GM12864 (cell line): ENCODE measurements around the gene PANX3.
"Not testable (repeated sequence)": the region's sequence is repeated elsewhere in the genome, so short reads cannot be mapped to it uniquely, and the experiment has no call there.

Source experiments
- DNase-seq: peaks from one replicate; pipeline ENCODE4 v3.0.0-alpha.2; 2011; ENCODE audit warnings: low read depth
- H3K4me3 ChIP-seq: 2 replicates; pipeline ENCODE4 v1.5.1; 2011; ENCODE audit warnings: mild to moderate bottlenecking, low read depth, low read length, control low read depth
- TF ChIP-seq, protein P1 (sequence below): IDR thresholded peaks from 2 replicates; pipeline ENCODE4 v1.5.1; 2011; ENCODE audit warnings: low read depth, mild to moderate bottlenecking, moderate library complexity, low read length, control low read depth, inconsistent platforms; ENCODE audit errors: missing control alignments

The PANX3 gene

DNA sequence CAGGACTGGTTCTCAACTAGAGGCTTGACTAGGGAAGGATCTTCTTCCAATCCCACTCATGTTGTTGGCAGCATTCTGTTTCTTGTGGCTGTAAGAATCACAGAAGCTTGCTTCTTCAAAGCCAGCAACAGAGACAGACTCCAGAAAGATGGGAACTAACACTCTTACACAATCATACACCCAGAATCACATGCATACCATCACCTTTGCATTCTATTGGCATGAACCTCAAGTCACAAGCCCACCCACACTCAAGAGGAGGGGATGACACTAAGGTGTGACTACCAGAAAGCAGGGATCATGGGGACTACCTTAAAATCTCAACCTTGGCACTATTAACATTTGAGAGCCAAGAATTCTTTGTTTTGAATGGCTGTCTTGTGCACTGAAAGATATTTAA, 13.6 kb upstream of the PANX3 start:
- no peak for DNase-seq
- TF ChIP-seq, protein P1, sequence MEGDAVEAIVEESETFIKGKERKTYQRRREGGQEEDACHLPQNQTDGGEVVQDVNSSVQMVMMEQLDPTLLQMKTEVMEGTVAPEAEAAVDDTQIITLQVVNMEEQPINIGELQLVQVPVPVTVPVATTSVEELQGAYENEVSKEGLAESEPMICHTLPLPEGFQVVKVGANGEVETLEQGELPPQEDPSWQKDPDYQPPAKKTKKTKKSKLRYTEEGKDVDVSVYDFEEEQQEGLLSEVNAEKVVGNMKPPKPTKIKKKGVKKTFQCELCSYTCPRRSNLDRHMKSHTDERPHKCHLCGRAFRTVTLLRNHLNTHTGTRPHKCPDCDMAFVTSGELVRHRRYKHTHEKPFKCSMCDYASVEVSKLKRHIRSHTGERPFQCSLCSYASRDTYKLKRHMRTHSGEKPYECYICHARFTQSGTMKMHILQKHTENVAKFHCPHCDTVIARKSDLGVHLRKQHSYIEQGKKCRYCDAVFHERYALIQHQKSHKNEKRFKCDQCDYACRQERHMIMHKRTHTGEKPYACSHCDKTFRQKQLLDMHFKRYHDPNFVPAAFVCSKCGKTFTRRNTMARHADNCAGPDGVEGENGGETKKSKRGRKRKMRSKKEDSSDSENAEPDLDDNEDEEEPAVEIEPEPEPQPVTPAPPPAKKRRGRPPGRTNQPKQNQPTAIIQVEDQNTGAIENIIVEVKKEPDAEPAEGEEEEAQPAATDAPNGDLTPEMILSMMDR: no peak
- H3K4me3 ChIP-seq: no peak overlapping the region

DNA sequence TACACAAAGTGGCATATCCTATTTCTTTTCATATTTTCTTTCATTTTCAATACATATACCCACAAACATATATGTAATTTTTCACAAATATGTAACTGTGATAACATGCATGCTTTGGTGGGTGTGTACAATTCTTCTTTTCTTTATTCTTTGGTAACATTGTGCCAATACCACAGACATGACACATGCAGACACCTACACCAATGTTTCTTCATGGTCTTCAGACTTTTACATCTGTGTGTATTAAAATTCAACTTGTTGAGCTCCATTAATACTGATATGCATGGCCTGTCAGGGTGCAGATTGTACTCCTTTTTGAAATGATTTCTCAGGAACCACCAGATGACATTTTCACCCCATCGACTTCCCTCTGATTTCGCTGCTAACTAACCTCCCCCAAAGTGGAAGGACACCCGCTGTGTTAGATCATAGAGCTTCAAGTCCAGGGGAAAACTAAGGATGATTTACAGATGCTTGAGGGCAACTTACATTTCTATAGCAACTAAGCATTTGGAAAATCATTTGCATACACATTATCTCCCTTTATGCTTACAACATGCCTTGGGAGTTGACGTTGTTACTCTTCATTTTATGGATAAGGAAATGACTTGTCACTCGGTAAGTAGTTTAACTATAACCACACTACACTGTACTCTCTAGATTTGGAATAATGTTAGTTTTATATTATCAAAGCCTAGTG, 10.5 kb upstream of the PANX3 start:
- DNase-seq: no peak
- no peak overlapping the region for H3K4me3 ChIP-seq
- TF ChIP-seq, protein P1: no peak

DNA sequence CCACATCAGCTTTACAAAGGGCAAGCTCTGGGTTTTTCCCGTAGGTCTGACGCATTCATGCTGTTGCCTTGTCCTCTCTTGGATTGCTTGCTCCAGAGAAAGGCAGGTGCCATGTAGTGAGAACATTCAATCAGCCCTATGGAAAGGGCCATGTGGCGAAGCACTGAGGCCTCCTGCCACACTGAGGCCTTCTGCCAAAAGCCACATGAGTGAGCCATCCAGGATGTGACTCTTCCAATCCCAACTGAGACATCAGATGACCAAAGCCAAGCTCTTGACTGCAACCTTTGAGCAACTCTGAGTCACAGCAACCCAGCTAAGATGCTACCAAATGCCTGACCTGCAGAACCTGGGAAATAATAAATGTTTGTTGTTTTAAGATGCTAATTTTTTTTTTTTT, 9.0 kb upstream of the PANX3 start:
- no peak overlapping the region for H3K4me3 ChIP-seq
- no peak for DNase-seq
- TF ChIP-seq, protein P1: no peak

DNA sequence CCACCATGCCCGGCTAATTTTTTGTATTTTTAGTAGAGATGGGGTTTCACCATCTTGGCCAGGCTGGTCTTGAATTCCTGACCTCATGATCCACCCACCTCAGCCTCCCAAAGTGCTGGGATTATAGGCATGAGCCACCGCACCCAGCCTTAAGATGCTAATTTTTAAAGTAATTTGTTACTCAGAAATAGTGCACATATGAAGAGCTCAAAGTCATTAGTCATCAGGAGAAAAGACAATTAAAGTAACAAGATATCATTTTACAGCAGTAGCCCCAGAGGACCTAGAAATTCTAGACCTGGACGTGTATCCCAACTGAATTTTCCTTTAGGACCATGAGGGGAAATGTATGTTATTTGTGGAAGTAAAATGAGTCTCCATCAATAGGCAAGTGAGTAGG, 8.5 kb upstream of the PANX3 start:
- H3K4me3 ChIP-seq: not testable (repeated sequence)

DNA sequence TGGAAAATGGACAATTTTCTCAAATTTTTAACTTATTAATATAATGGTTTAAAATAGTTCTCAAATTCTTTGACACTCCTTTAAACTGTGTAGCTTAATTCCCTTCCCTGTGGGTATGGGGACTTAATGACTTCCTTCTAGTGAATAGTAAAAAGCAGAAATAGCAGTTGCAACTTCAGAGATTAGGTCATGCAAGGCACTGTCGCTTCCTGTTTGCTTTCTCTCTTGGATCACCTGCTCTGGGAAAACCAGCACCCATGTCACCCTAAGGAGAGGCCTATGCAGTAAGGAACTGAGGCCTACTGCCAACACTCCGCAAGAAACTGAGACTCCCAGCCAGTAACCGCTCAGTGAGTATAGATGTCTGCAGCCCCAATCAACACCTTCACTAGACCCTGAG, 5.5 kb upstream of the PANX3 start:
- no peak overlapping the region for H3K4me3 ChIP-seq
- TF ChIP-seq, protein P1: no peak
- DNase-seq: no peak

More for the DNA sequence above, 8.5 kb upstream of the PANX3 start:
- DNase-seq: not testable (repeated sequence)

DNA sequence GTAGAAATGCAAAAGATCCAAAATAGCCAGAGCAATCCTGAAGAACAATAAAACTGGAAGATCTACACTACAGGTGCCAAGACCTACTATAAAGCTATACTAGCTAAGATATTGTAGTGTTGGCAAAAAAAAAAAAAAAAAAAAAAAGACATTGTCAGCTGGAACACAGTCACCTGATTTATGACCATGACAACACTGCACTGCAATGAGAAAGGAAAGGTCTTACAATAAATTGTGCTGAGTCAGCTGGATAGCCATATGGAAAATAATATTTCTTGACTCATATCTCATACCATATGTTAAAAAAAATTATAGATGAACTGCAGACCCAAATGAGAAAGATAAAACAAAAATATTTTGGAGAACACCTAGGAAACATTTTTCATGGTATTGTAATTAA, 3.1 kb upstream of the PANX3 start:
- H3K4me3 ChIP-seq: no peak overlapping the region
- DNase-seq: no peak
- TF ChIP-seq, protein P1: no peak

DNA sequence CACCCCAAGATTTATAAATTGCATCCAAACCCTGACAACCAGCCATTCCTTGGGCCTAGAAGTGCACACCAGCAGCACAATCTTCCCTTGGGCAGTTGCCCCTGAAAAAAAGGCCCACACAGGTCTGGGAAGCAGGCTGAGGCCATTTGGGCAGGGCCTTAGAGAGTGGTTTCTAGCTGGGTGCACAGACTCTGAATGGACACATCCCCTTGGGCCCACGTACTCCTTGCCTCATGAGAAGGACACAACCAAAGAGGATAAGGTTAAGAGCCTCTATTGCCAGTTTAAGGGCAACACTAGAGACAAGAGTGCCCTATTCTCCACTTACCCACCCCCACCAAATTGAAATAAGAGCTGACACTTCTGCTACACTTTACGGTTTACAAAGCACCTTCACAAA, 933 bp upstream of the PANX3 start:
- no peak for DNase-seq
- TF ChIP-seq, protein P1: no peak
- no peak overlapping the region for H3K4me3 ChIP-seq
